Measurements from ENCODE around the gene PDE1A.

DNA sequence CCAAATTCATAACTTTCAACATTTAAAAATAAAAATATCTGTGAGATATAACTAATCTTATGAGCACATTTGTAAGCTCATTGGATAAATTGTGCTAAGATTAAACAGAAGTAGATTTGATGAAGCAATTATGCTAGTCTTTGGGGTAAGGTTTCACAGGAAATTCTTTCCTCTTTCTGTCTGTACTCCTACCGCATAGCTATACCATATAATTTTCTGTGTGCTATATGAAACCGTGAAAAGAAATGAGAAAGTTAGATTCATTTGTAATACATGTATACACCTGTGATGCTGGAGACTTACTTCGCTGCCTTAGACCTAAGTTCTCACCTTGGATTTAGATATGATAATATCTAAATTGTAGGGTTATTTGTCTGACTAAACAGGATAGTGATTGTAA lies 256.5 kb downstream of the PDE1A start:
- TF ChIP-seq, protein P1, sequence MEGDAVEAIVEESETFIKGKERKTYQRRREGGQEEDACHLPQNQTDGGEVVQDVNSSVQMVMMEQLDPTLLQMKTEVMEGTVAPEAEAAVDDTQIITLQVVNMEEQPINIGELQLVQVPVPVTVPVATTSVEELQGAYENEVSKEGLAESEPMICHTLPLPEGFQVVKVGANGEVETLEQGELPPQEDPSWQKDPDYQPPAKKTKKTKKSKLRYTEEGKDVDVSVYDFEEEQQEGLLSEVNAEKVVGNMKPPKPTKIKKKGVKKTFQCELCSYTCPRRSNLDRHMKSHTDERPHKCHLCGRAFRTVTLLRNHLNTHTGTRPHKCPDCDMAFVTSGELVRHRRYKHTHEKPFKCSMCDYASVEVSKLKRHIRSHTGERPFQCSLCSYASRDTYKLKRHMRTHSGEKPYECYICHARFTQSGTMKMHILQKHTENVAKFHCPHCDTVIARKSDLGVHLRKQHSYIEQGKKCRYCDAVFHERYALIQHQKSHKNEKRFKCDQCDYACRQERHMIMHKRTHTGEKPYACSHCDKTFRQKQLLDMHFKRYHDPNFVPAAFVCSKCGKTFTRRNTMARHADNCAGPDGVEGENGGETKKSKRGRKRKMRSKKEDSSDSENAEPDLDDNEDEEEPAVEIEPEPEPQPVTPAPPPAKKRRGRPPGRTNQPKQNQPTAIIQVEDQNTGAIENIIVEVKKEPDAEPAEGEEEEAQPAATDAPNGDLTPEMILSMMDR (IDR thresholded peaks at IDR 0.05): no peak
- TF ChIP-seq POLR2AphosphoS5 (IDR thresholded peaks at IDR 0.05): no peak
- no peak for TF ChIP-seq POLR2A (IDR thresholded peaks at IDR 0.05)

Measured in breast epithelium (tissue), 3 donors.